Measurements from ENCODE around the gene CPT1B.

- TF ChIP-seq CTCF (IDR thresholded peaks at IDR 0.05; ENCODE audit: borderline replicate concordance, extremely low read depth, low read length, poor library complexity, severe bottlenecking) (no peak), EZH2 (IDR thresholded peaks at IDR 0.05; ENCODE audit: borderline replicate concordance, low read depth, low read length, severe bottlenecking) (no peak)
These were observed 4.5 kb downstream of the CPT1B start for GRCh38 chr22:50573491-50574382.

Data from DND-41 (cell line).